SJSA1 (cell line): ENCODE results near the gene SBF2. TPM values are rescaled to one million over a fixed set of nuclear protein-coding genes. Genes with fewer than 3 reads are reported as not detected.

Experiments used
- DNase-seq, 2 experiments: peaks; one replicate each; pipeline ENCODE4 v3.0.0-alpha.2; 2015 to 2020; ENCODE audit warnings: low spot score in 2 of 2, low read depth in 1 of 2
- H3K27ac ChIP-seq: fragments of 250-450 bp; sonication (Bioruptor Pico); 2 replicates; pipeline ENCODE4 v1.5.1; 2020; ENCODE audit warnings: mild to moderate bottlenecking, moderate library complexity
- H3K27me3 ChIP-seq: fragments of 250-450 bp; sonication (Bioruptor Pico); replicated peaks from 2 replicates; pipeline ENCODE4 v1.5.1; 2020; ENCODE audit warnings: mild to moderate bottlenecking, moderate library complexity
- H3K36me3 ChIP-seq: fragments of 250-450 bp; sonication (Bioruptor Pico); 2 replicates; pipeline ENCODE4 v1.5.1; 2020; ENCODE audit warnings: mild to moderate bottlenecking
- H3K4me1 ChIP-seq: fragments of 250-450 bp; sonication (Bioruptor Pico); replicated peaks from 2 replicates; pipeline ENCODE4 v1.6.1; 2021; ENCODE audit warnings: mild to moderate bottlenecking
- H3K4me3 ChIP-seq: fragments of 250-450 bp; sonication (Bioruptor Pico); 2 replicates; pipeline ENCODE4 v1.5.1; 2020; ENCODE audit warnings: mild to moderate bottlenecking
- H3K9me3 ChIP-seq: fragments of 250-450 bp; sonication (Bioruptor Pico); replicated peaks from 2 replicates; pipeline ENCODE4 v1.5.1; 2020; ENCODE audit warnings: mild to moderate bottlenecking
- total RNA-seq: library from RNA; depleted of rRNA; stranded (reverse); fragments of >200 nt; shearing (Covaris generic); gene quantifications from 2 replicates; pipeline ENCODE4 v1.2.3, GENCODE V29; 2014

SBF2 gene
- total RNA-seq, 1 experiment from 2014 or later: 29.7 TPM

GRCh38 chr11:9823887-9824385 is 470.1 kb downstream of the SBF2 start:
- Histone ChIP-seq H3K4me3 (no peak overlapping the region), H3K4me1 (peaks cover 24% of the 10 kb centered on the region), H3K36me3 (no peaks in the 10 kb centered on the region), H3K27me3 (no peaks in the 10 kb centered on the region), H3K9me3 (no peaks in the 10 kb centered on the region), H3K27ac (no peak overlapping the region)
- no peak for DNase-seq

- Histone ChIP-seq H3K27ac (no peak overlapping the region), H3K27me3 (no peaks in the 10 kb centered on the region), H3K4me1 (peaks cover 24% of the 10 kb centered on the region), H3K9me3 (no peaks in the 10 kb centered on the region), H3K4me3 (no peak overlapping the region), H3K36me3 (no peaks in the 10 kb centered on the region)
- DNase-seq: no peak
These were observed 470.6 kb downstream of the SBF2 start for GRCh38 chr11:9823439-9823838.

- Histone ChIP-seq H3K4me1 (peaks cover 26% of the 10 kb centered on the region), H3K27ac (peak overlapping the region; percentile 40), H3K36me3 (no peaks in the 10 kb centered on the region), H3K9me3 (no peaks in the 10 kb centered on the region), H3K4me3 (no peak overlapping the region), H3K27me3 (no peaks in the 10 kb centered on the region)
- DNase-seq: peak in 1 of 2 experiments; percentile 76
These were observed 472.8 kb downstream of the SBF2 start for GRCh38 chr11:9821008-9821752.

DNA sequence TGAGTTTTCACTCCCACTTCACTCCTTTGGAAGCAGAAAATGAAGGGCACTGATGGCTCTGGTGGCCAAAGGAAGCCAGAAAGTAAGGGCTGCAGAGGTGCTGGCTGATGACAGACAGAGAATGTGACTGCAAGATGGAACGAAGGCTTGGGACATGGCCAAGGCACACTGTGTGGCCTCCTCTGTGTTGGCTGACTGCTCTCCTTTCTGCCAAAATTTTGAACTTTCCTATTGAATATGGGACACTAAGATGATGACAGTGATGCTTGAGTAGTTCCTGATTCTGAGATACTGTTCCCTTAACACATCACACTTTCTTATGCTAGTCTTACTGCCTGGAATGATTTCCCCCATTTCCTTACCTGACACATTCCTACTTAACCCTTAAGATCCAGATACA is 473.8 kb downstream of the SBF2 start:
- Histone ChIP-seq H3K4me1 (peaks cover 31% of the 10 kb centered on the region), H3K4me3 (no peak overlapping the region), H3K36me3 (no peaks in the 10 kb centered on the region), H3K9me3 (no peaks in the 10 kb centered on the region), H3K27ac (peak overlapping the region; percentile 40), H3K27me3 (no peaks in the 10 kb centered on the region)
- DNase-seq: peak in 1 of 2 experiments; percentile 30

DNA sequence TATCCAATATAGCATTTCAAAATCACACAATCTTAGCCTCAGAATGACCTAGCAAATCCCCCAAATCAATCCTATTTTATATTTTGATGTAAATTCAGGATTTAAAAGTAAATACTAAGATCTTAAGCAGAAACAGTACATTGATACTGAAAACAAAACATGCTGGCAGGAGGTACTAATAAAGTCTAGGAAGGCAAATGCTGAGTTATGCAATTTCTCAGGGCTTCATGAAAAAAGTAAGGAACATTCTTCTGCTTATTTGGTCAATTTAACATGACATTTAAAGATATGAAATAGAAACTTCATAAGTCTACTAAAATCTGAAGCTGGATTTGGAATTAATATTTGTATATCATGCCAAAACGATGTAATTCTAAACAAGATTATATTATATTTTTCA is 476.8 kb downstream of the SBF2 start:
- Histone ChIP-seq H3K36me3 (peaks cover 2% of the 10 kb centered on the region; the same call in 1 of the 2 replicates), H3K9me3 (no peaks in the 10 kb centered on the region), H3K4me1 (peaks cover 26% of the 10 kb centered on the region), H3K27ac (no peak overlapping the region), H3K4me3 (no peak overlapping the region), H3K27me3 (no peaks in the 10 kb centered on the region)
- DNase-seq: no peak

DNA sequence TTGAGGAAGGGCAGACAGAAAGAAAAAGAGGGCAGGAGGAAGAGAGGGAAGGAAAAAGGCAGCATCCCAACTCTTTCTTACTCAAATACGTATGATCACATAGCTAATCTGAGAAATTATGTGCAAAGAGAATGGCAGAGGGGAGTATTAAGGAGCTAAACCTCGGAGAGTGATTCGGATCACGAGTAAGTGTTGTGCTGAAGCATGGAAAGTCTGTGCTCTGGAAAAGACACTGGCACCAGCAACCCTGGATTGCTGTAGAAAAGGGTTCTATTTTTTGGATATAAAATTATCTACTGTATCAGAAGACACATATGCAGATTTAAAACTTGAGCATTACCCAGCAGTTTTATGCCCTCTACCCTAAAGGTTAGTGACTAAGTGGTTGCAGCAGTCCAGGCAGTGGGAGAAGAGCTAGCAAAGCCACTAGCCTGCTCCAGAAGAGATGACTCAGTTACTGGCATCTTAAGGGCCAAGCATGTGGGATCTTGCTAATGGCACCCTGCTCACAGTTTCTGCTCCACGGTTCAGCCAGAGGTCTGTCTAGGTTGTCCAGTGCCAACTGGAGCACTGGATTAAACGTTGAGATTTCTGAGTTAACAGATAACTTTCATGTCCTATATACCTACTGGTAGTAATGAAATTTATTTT is 478.4 kb downstream of the SBF2 start:
- Histone ChIP-seq H3K9me3 (no peaks in the 10 kb centered on the region), H3K4me3 (no peak overlapping the region), H3K27me3 (no peaks in the 10 kb centered on the region), H3K27ac (no peak overlapping the region), H3K4me1 (peaks cover 13% of the 10 kb centered on the region), H3K36me3 (peaks cover 2% of the 10 kb centered on the region; the same call in 1 of the 2 replicates)
- no peak for DNase-seq

- peaks cover 2% of the 10 kb centered on the region; the same call in 1 of the 2 replicates for H3K36me3 ChIP-seq
- H3K4me3 ChIP-seq: no peak overlapping the region
- peaks cover 7% of the 10 kb centered on the region for H3K4me1 ChIP-seq
- DNase-seq: no peak
- no peak overlapping the region for H3K27ac ChIP-seq
- no peaks in the 10 kb centered on the region for H3K27me3 ChIP-seq
- no peaks in the 10 kb centered on the region for H3K9me3 ChIP-seq
These were observed 479.9 kb downstream of the SBF2 start for GRCh38 chr11:9814108-9814507.

DNA sequence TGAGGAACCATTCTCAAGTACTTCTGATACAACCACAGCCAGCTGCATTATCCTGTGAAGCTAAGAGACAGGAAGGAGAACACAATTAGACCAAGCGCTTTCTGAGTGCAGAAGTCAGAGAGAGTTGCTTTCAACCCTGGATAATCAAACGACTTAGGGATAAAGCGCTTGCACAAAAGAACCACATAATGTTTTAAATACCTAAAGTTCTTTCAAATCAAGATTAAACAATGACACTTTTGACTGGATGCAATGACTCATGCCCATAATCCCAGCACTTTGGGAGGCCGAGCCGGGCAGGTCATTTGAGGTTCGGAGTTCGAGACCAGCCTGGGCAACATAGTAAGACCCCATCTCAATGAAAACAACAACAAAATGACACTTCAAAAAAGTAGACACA is 485.1 kb downstream of the SBF2 start:
- Histone ChIP-seq H3K4me1 (peaks cover 10% of the 10 kb centered on the region), H3K36me3 (peaks cover 19% of the 10 kb centered on the region), H3K27ac (peak overlapping the region; percentile 18), H3K9me3 (no peaks in the 10 kb centered on the region), H3K4me3 (no peak overlapping the region), H3K27me3 (no peaks in the 10 kb centered on the region)
- DNase-seq: peak; percentile 65 to 73

GRCh38 chr11:9806946-9807687 is 486.9 kb downstream of the SBF2 start:
- no peak overlapping the region for H3K4me3 ChIP-seq
- no peak overlapping the region for H3K27ac ChIP-seq
- H3K27me3 ChIP-seq: no peaks in the 10 kb centered on the region
- no peaks in the 10 kb centered on the region for H3K9me3 ChIP-seq
- no peak for DNase-seq
- H3K4me1 ChIP-seq: peaks cover 14% of the 10 kb centered on the region
- H3K36me3 ChIP-seq: peaks cover 19% of the 10 kb centered on the region

- Histone ChIP-seq H3K36me3 (peaks cover 19% of the 10 kb centered on the region), H3K27me3 (no peaks in the 10 kb centered on the region), H3K4me3 (no peak overlapping the region), H3K4me1 (peaks cover 14% of the 10 kb centered on the region), H3K9me3 (no peaks in the 10 kb centered on the region), H3K27ac (no peak overlapping the region)
- no peak for DNase-seq
These were observed 489.6 kb downstream of the SBF2 start for GRCh38 chr11:9804419-9804902.

GRCh38 chr11:9803685-9804418 is 490.2 kb downstream of the SBF2 start:
- H3K4me1 ChIP-seq: peaks cover 14% of the 10 kb centered on the region
- no peaks in the 10 kb centered on the region for H3K27me3 ChIP-seq
- H3K9me3 ChIP-seq: no peaks in the 10 kb centered on the region
- DNase-seq: no peak
- H3K4me3 ChIP-seq: no peak overlapping the region
- peaks cover 19% of the 10 kb centered on the region for H3K36me3 ChIP-seq
- H3K27ac ChIP-seq: no peak overlapping the region

DNA sequence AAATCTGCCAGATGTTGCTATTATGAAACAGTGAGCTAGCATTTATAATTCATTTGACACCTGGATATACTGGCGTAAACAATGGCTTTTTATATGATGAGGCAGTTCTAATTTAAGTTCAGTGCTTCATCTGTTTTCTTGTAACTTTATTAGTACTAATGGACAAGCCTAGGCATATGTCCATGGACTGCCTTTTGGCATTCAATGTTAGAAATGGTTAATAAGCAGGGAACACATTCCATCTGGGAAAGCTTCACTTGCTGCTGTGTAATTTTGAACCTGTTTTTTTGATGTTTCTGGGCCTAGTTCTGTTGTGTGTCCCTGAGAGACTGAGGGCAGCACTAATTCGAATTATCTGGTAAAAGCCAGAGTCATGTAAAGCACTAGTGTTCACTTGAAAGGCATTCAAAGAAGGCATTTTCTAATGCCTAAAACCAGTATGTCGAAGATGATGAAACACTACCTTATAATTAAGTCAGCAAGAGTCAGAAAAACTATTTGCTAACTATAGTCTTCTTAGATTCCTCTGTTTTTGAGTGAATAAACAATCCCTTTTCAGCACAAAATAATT is 491.6 kb downstream of the SBF2 start:
- H3K4me3 ChIP-seq: no peak overlapping the region
- peaks cover 11% of the 10 kb centered on the region for H3K36me3 ChIP-seq
- peaks cover 5% of the 10 kb centered on the region for H3K4me1 ChIP-seq
- H3K9me3 ChIP-seq: no peaks in the 10 kb centered on the region
- DNase-seq: no peak
- no peaks in the 10 kb centered on the region for H3K27me3 ChIP-seq
- 0 out of 2 replicates have a peak overlapping the region, but pooled peaks have one; percentile 22 for H3K27ac ChIP-seq

DNA sequence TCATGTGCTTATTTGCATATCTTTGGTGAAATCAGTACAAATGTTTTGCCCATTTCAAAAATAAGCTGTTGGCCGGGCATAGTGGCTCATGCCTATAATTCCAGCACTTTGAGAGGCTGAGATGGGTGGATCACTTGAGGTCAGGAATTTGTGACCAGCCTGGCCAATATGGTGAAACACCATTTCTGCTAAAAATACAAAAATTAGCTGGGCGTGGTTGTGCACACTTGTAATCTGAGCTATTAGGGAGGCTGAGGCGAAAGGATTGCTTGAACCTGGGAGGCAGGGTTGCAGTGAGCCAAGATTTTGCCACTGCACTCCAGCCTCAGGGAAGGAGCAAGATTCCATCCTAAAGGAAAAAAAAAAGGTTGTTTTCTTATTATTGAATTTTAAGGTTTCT is 494.1 kb downstream of the SBF2 start:
- no peak overlapping the region for H3K27ac ChIP-seq
- no peaks in the 10 kb centered on the region for H3K36me3 ChIP-seq
- no peaks in the 10 kb centered on the region for H3K9me3 ChIP-seq
- no peak overlapping the region for H3K4me3 ChIP-seq
- no peaks in the 10 kb centered on the region for H3K27me3 ChIP-seq
- peaks cover 5% of the 10 kb centered on the region for H3K4me1 ChIP-seq
- no peak for DNase-seq
